ENCODE results near the gene THSD4.

- TF ChIP-seq POLR2AphosphoS5 (IDR thresholded peaks at IDR 0.05; ENCODE audit: borderline replicate concordance, low read depth, low read length) (no peak), EZH2 (IDR thresholded peaks at IDR 0.05) (no peak), FOXP2 (optimal IDR thresholded peaks at IDR 0.05; ENCODE audit: control extremely low read depth, extremely low read length, insufficient read depth) (no peak)
These were observed 543.8 kb downstream of the THSD4 start for GRCh38 chr15:71658827-71659729.

All from SK-N-MC (cell line).